GM19025 (cell line): ENCODE results near the gene EIF4B.

Source experiments
- ATAC-seq: cut with Tn5 transposase; IDR thresholded peaks from one replicate; pipeline ENCODE4 v1.9.1; 2021; ENCODE audit warnings: mild to moderate bottlenecking, low read depth, moderate library complexity; ENCODE audit not compliant: unreplicated experiment

The EIF4B gene

GRCh38 chr12:53044896-53045695, 38.8 kb downstream of the EIF4B start:
- ATAC-seq: no peak

DNA sequence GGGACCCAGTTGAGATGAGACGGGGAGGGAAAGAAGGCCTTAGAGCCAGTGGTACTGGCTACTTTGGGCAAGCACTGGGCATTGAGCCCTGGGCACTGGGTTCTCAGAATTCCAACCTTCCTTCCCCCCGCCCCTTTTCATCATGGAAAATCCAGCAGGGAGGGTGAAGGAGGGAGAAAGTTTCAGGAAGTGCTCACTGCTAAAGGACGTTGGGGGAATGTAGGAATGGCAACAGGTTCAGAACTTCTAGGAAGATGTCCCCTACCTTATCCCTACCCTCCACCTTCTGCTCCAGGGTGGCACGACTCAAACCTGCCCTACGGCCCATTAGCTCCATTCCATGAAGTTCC, 39.4 kb downstream of the EIF4B start:
- ATAC-seq: no peak

GRCh38 chr12:53046655-53047220, 40.5 kb downstream of the EIF4B start:
- ATAC-seq: peak; percentile 22

- peak; percentile 73 for ATAC-seq
Observed at GRCh38 chr12:53047221-53048032, 41.2 kb downstream of the EIF4B start.

GRCh38 chr12:53048033-53048779, 42.0 kb downstream of the EIF4B start:
- no peak for ATAC-seq

GRCh38 chr12:53048780-53049401, 42.6 kb downstream of the EIF4B start:
- no peak for ATAC-seq

- ATAC-seq: no peak
Observed at GRCh38 chr12:53049571-53050318, 43.5 kb downstream of the EIF4B start, which contains the start of gene TNS2. TNS2 (plus strand) TSS chr12:53050065; CDS start chr12:53050186, 121 bp downstream.

GRCh38 chr12:53050426-53051057, 44.3 kb downstream of the EIF4B start:
- no peak for ATAC-seq

DNA sequence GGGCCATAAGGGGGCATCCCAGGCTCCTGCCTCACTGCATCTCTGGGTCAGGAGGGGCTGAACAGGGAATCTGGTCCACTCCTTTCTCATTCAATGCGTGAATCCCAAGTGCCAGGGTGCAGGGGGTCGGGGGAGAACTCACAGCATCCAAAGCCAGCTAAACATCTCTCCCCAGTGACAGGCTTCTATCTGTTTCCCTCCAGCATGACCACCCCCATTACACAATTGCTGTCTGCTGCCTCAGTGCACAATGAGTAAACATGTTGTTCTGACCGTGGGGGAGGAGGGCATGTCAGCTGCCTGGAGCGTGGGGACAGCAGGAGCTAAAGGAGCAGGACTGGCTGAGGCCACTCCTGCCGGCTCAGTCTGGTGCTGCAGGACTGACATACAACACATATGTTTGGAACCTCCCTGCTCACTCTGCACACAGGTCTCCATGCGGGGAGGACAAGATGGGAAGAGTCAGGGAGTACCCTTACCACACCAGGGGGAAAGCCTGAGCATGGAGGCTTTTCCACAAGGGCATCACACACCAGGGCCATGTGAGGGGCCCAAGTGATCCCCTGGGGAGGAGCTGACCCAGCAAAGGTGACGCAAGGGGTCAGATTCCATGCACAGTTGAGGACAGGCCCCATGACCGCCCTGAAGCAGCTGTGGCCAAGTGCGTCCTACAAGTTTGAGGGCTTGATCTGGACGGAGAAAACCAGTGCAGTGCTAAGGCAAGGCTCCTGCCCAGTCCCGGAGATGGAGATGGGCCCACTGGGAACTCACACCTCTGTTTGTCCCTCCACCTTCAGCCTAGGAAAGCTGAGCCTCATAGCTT, 45.0 kb downstream of the EIF4B start:
- no peak for ATAC-seq

DNA sequence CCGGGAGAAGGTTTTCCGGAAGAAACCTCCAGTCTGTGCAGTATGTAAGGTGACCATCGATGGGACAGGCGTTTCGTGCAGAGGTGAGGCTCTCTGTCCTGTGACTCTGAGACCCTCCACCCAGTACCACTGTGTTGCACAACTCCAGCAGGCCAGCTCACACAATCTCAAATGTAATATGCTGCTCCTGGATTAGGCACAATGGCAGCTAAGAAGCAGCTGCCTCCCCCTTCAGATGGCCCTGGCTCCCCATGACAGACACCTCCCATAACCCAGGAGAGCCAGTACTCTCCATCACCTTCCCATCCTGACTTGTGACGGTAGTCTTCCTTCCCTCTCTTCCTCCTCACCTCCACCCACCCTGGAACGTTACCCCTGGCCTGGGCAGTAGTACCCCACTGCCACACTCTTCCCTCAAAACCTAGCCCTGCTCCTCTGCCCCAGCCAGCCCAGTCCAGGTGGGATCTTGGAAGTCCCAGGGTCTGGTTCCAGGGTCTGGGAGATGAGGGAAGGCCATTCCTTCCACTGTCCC, 45.7 kb downstream of the EIF4B start:
- no peak for ATAC-seq

DNA sequence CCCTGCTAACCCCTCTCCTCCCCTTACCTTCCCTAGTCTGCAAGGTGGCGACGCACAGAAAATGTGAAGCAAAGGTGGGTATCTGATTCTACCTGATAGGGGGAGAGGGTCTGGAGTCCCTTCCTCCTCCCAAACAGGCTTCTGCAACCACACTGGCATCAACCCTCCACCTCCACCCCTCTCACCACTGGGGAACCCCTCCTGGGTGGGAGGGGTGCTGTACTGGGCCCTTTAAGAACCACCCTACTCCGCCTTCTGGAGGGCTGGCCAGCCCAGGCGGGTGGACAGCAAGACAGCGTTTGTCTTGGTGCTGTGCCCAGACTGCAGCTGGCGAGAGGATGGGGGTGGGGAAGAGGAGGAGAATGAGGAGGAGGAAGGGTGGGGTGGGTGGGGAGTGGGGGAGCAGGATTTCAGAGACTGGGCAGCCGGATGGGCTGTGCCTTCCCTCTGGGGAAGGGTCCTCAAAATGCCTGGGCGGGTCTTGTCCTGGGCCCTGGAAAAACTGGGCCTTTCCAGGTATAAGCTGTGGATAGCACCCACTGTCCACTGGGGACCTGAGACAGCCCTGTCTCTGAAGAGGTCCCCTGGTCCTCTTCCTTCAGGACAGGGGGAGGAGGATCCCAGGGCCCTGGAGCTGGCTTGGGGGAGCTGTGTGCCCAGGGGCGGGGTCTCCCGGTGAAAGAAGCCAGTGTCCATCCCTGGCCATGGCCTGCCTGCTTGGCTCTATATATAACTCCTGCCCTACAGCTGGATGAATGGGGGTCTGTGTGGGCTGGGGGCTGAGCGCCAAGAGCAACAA, 46.4 kb downstream of the EIF4B start:
- no peak for ATAC-seq

- ATAC-seq: no peak
Observed at GRCh38 chr12:53053218-53054111, 47.2 kb downstream of the EIF4B start.

DNA sequence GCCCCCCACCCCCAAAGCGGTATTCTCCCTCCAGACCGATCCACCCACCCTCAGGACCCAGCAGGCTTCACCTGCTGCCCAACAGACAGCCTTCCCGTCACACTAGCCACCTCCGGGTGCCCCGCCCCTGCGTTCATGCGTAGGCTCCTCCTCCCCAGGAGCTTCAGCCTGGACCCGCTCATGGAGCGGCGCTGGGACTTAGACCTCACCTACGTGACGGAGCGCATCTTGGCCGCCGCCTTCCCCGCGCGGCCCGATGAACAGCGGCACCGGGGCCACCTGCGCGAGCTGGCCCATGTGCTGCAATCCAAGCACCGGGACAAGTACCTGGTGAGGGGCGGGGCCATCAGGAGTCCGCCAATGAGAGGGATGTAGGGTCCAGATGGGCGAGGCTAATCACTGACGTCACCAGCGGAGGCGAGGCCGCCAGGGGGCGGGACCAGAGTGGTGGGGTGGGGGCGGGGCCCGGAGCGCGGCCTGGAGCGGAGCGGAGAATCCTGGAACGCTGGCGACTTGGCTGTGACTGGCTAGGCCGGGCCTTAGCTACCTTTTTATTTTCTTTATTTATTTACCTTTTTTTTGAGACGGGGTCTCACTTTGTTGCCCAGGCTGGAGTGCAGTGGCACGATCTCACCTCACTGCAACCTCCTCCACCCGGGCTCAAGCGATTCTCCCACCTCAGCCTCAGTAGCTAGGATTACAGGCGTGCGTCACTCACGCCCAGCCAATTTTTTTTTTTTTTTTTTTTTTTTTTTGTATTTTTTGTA, 48.0 kb downstream of the EIF4B start:
- ATAC-seq: peak; percentile 97

DNA sequence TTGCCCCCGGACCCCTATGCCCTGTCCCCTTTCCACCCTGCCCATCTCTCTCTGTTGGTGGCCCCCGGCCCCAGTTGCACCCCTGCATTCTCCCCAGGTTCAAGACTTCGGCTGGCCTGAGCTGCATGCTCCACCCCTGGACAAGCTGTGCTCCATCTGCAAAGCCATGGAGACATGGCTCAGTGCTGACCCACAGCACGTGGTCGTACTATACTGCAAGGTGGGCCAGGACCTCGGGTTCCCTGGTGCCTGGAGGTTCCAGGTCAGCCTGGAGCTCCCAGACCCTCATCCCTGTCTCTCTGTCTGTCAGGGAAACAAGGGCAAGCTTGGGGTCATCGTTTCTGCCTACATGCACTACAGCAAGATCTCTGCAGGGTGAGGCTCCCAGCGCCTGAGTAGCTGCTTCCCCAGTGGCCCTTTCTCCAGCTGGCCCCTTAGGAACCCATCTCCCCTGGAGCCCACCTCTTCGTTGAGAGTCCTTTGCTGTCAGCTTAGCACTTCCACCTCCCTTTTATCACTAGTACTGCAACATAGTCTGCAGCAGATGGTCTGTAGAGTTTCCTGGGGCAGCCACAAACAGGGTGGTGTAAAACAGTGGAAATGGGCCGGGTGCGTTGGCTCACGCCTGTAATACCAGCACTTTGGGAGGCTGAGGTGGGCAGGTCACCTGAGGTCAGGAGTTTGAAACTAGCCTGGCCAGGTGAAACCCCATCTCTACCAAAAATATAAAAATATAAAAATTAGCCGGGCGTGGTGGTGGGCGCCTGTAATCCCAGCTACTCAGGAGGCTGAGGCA, 49.4 kb downstream of the EIF4B start:
- no peak for ATAC-seq

DNA sequence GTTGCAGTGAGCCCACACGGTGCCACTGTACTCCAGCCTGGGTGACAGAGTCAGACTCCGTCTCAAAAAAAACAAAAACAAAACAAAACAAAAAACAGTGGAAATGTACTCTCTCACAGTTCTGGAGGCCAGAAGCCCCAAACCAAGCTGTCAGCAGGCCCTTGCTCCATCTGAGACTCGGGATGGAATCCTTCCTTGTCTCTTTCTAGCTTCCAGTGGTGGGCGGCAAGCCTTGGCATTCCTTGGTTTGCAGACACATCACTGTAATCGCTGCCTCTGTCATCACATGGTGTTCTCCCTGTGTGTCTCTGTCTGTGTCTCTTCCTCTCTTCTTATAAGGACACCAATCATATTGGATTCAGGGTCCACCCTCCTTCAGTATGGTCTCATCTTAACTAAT, 50.0 kb downstream of the EIF4B start:
- ATAC-seq: no peak
